ENCODE results near the gene UBAP1. TPM values are rescaled to one million over a fixed set of nuclear protein-coding genes. Genes with fewer than 3 reads are reported as not detected.
"Not testable (repeated sequence)": the region's sequence is repeated elsewhere in the genome, so short reads cannot be mapped to it uniquely, and the experiment has no call there.

Gene UBAP1
- 10 to 100 TPM; 31.1 to 39.9 (median 32.8) TPM for total RNA-seq
- polyA plus RNA-seq = 10 to 100 TPM; 35.8 to 53.9 TPM
- 68.1 reads per million, percentile 77 among the genes with 10 or more reads in this experiment for total RNA-seq

GRCh38 chr9:34178436-34179212 lies at the start of gene UBAP1:
Gene UBAP1, plus strand, starts transcription at chr9:34179043. Its CDS starts 41,872 bp downstream, at chr9:34220915.
- Mint-ChIP-seq H3K4me1 (peaks cover 7 to 33% (median 21%) of the 10 kb centered on the region in 7 donors), H3K4me3 (peak within 1 kb of the TSS; percentile 93 to 100 (median 96)), H3K27me3 (no peaks in the 10 kb centered on the region), H3K27ac (peak within 1 kb of the TSS; percentile 94 to 99 (median 98)), H3K9me3 (peaks cover 0 to 3% (median 0%) of the 10 kb centered on the region in 11 donors), H3K36me3 (peaks cover 0 to 9% (median 0%) of the 10 kb centered on the region in 5 donors)
- peaks cover 0 to 8% of the 10 kb centered on the region in 2 donors for H3K4me1 ChIP-seq (ENCODE audit: control insufficient read depth in 2 of 2, insufficient read depth in 2 of 2, low read length in 2 of 2)
- ChIA-PET CTCF (interaction anchor here (1.0 kb wide), 1 partner anchor 75 kb away, joined by 3 read pairs; no protein-coding TSS in a partner anchor), POLR2A (interaction anchor here (0.6 to 2.0 kb wide), 8 partner anchors 13 to 130 kb away, joined by 3 to 10 read pairs (median 4); partner anchors contain the start of gene UBAP2)
- H3K4me3 ChIP-seq (ENCODE audit: low read length) = peak within 1 kb of the TSS; percentile 93
- H3K9me3 ChIP-seq (ENCODE audit: control insufficient read depth in 2 of 3, low read length in 3 of 3) = no peaks in the 10 kb centered on the region
- peak; percentile 99 for ATAC-seq
- H3K27ac ChIP-seq (ENCODE audit: low read depth, low read length) = peak within 1 kb of the TSS; percentile 97
- H3K36me3 ChIP-seq (ENCODE audit: control insufficient read depth in 2 of 3, insufficient read depth in 3 of 3, low read length in 3 of 3) = peaks cover 0 to 5% (median 0%) of the 10 kb centered on the region in 3 experiments
- no peaks in the 10 kb centered on the region for H3K27me3 ChIP-seq (ENCODE audit: control insufficient read depth in 2 of 2, insufficient read depth in 2 of 2, low read length in 2 of 2)
- peak; percentile 83 to 97 (median 93) for DNase-seq
- intact Hi-C loops (cut with micrococcal nuclease) = loop anchor here (1.0 to 10.0 kb wide), 16 partner anchors 15 to 704 kb away; partner anchors contain the start of genes DCAF12 (in 2 of the 2), DNAI1 (in 2 of the 2), FAM219A (in 2 of the 2) and KIF24 (in 2 of the 2)

- intact Hi-C loops (cut with micrococcal nuclease) = no loop called here
- Mint-ChIP-seq H3K27ac (no peak overlapping the region), H3K9me3 (peaks cover 0 to under 1% (median 0%) of the 10 kb centered on the region in 11 donors), H3K36me3 (no peaks in the 10 kb centered on the region), H3K4me3 (no peak overlapping the region), H3K4me1 (peaks cover 4 to 6% (median 5%) of the 10 kb centered on the region in 7 donors), H3K27me3 (peaks cover 0 to under 1% (median 0%) of the 10 kb centered on the region in 5 donors)
- CTCF ChIA-PET = no interaction called here
- Histone ChIP-seq H3K27me3 (ENCODE audit: control insufficient read depth in 2 of 2, insufficient read depth in 2 of 2, low read length in 2 of 2) (no peaks in the 10 kb centered on the region), H3K4me3 (ENCODE audit: low read length) (no peak overlapping the region), H3K4me1 (ENCODE audit: control insufficient read depth in 2 of 2, insufficient read depth in 2 of 2, low read length in 2 of 2) (peaks cover 0 to 4% of the 10 kb centered on the region in 2 donors), H3K36me3 (ENCODE audit: control insufficient read depth in 2 of 3, insufficient read depth in 3 of 3, low read length in 3 of 3) (no peaks in the 10 kb centered on the region), H3K27ac (ENCODE audit: low read depth, low read length) (no peak overlapping the region), H3K9me3 (ENCODE audit: control insufficient read depth in 2 of 3, low read length in 3 of 3) (no peaks in the 10 kb centered on the region)
- DNase-seq = no peak
- POLR2A ChIA-PET = no interaction called here
- ATAC-seq = no peak
Observed at GRCh38 chr9:34131571-34131970, 47.3 kb upstream of the UBAP1 start.

- Mint-ChIP-seq H3K4me3 (no peak overlapping the region), H3K9me3 (no peaks in the 10 kb centered on the region), H3K27me3 (no peaks in the 10 kb centered on the region), H3K27ac (no peak overlapping the region), H3K4me1 (peaks cover 0 to 2% (median 0%) of the 10 kb centered on the region in 7 donors), H3K36me3 (no peaks in the 10 kb centered on the region)
- intact Hi-C loops (cut with micrococcal nuclease) = no loop called here
- Histone ChIP-seq H3K9me3 (ENCODE audit: control insufficient read depth in 2 of 3, low read length in 3 of 3) (no peaks in the 10 kb centered on the region), H3K4me3 (ENCODE audit: low read length) (no peak overlapping the region), H3K27me3 (ENCODE audit: control insufficient read depth in 2 of 2, insufficient read depth in 2 of 2, low read length in 2 of 2) (no peaks in the 10 kb centered on the region), H3K27ac (ENCODE audit: low read depth, low read length) (no peak overlapping the region), H3K36me3 (ENCODE audit: control insufficient read depth in 2 of 3, insufficient read depth in 3 of 3, low read length in 3 of 3) (no peaks in the 10 kb centered on the region), H3K4me1 (ENCODE audit: control insufficient read depth in 2 of 2, insufficient read depth in 2 of 2, low read length in 2 of 2) (no peaks in the 10 kb centered on the region)
- ChIA-PET POLR2A (no interaction called here), CTCF (interaction anchor here (0.5 kb wide), 1 partner anchor 74 kb away, joined by 3 read pairs; no protein-coding TSS in a partner anchor)
- no peak for ATAC-seq
- no peak for DNase-seq
Observed at GRCh38 chr9:34133436-34133949, 45.4 kb upstream of the UBAP1 start.

- no peak overlapping the region for H3K4me3 Mint-ChIP-seq
- peaks cover 0 to 9% (median 4%) of the 10 kb centered on the region in 7 donors for H3K4me1 Mint-ChIP-seq
- no peaks in the 10 kb centered on the region for H3K36me3 ChIP-seq (ENCODE audit: control insufficient read depth in 2 of 3, insufficient read depth in 3 of 3, low read length in 3 of 3)
- no peaks in the 10 kb centered on the region for H3K27me3 Mint-ChIP-seq
- no peak overlapping the region for H3K27ac ChIP-seq (ENCODE audit: low read depth, low read length)
- ChIA-PET POLR2A (no interaction called here), CTCF (no interaction called here)
- H3K9me3 ChIP-seq (ENCODE audit: control insufficient read depth in 2 of 3, low read length in 3 of 3) = no peaks in the 10 kb centered on the region
- H3K4me3 ChIP-seq (ENCODE audit: low read length) = no peak overlapping the region
- DNase-seq = no peak
- no peaks in the 10 kb centered on the region for H3K4me1 ChIP-seq (ENCODE audit: control insufficient read depth in 2 of 2, insufficient read depth in 2 of 2, low read length in 2 of 2)
- H3K36me3 Mint-ChIP-seq = no peaks in the 10 kb centered on the region
- H3K27me3 ChIP-seq (ENCODE audit: control insufficient read depth in 2 of 2, insufficient read depth in 2 of 2, low read length in 2 of 2) = no peaks in the 10 kb centered on the region
- intact Hi-C loops (cut with micrococcal nuclease) = no loop called here
- no peak overlapping the region for H3K27ac Mint-ChIP-seq
- no peak for ATAC-seq
- H3K9me3 Mint-ChIP-seq = peaks cover 0 to 2% (median 0%) of the 10 kb centered on the region in 11 donors
Observed at GRCh38 chr9:34134521-34134920, 44.3 kb upstream of the UBAP1 start.

- H3K4me3 Mint-ChIP-seq; H3K4me3 ChIP-seq (ENCODE audit: low read length); H3K27me3 Mint-ChIP-seq; H3K27me3 ChIP-seq (ENCODE audit: control insufficient read depth in 2 of 2, insufficient read depth in 2 of 2, low read length in 2 of 2); ATAC-seq; H3K9me3 ChIP-seq (ENCODE audit: control insufficient read depth in 2 of 3, low read length in 3 of 3); H3K36me3 ChIP-seq (ENCODE audit: control insufficient read depth in 2 of 3, insufficient read depth in 3 of 3, low read length in 3 of 3); H3K27ac Mint-ChIP-seq; H3K9me3 Mint-ChIP-seq; intact Hi-C loops (cut with micrococcal nuclease); H3K27ac ChIP-seq (ENCODE audit: low read depth, low read length); H3K4me1 ChIP-seq (ENCODE audit: control insufficient read depth in 2 of 2, insufficient read depth in 2 of 2, low read length in 2 of 2); H3K36me3 Mint-ChIP-seq; CTCF ChIA-PET: not testable (repeated sequence)
- peak in 2 of 9 donors; percentile 33 to 35 for DNase-seq
- peaks cover 0 to 10% (median 4%) of the 10 kb centered on the region in 7 donors for H3K4me1 Mint-ChIP-seq
- POLR2A ChIA-PET = interaction anchor here (0.6 kb wide), 1 partner anchor 40 kb away, joined by 5 read pairs; no protein-coding TSS in a partner anchor
Observed at GRCh38 chr9:34138644-34139043, 40.2 kb upstream of the UBAP1 start.

- H3K36me3 ChIP-seq (ENCODE audit: control insufficient read depth in 2 of 3, insufficient read depth in 3 of 3, low read length in 3 of 3) = no peaks in the 10 kb centered on the region
- no peak overlapping the region for H3K4me3 Mint-ChIP-seq
- no peaks in the 10 kb centered on the region for H3K36me3 Mint-ChIP-seq
- ChIA-PET POLR2A (interaction anchor here (0.6 kb wide), 1 partner anchor 273 kb away, joined by 5 read pairs; no protein-coding TSS in a partner anchor), CTCF (interaction anchor here (1.2 kb wide), 1 partner anchor 264 kb away, joined by 5 read pairs; no protein-coding TSS in a partner anchor)
- no peaks in the 10 kb centered on the region for H3K27me3 ChIP-seq (ENCODE audit: control insufficient read depth in 2 of 2, insufficient read depth in 2 of 2, low read length in 2 of 2)
- ATAC-seq (no peak), DNase-seq (no peak)
- intact Hi-C loops (cut with micrococcal nuclease) = no loop called here
- H3K27ac Mint-ChIP-seq = no peak overlapping the region
- peaks cover 0 to 7% (median 0%) of the 10 kb centered on the region in 5 donors for H3K27me3 Mint-ChIP-seq
- peaks cover 0 to 10% (median 4%) of the 10 kb centered on the region in 7 donors for H3K4me1 Mint-ChIP-seq
- H3K4me3 ChIP-seq (ENCODE audit: low read length) = no peak overlapping the region
- H3K9me3 Mint-ChIP-seq = peaks cover 0 to 2% (median 0%) of the 10 kb centered on the region in 11 donors
- H3K4me1 ChIP-seq (ENCODE audit: control insufficient read depth in 2 of 2, insufficient read depth in 2 of 2, low read length in 2 of 2) = no peaks in the 10 kb centered on the region
- no peaks in the 10 kb centered on the region for H3K9me3 ChIP-seq (ENCODE audit: control insufficient read depth in 2 of 3, low read length in 3 of 3)
- H3K27ac ChIP-seq (ENCODE audit: low read depth, low read length) = no peak overlapping the region
Observed at GRCh38 chr9:34139477-34140146, 39.2 kb upstream of the UBAP1 start.
